H9 (cell line): Measurements from ENCODE around the gene VAV2. TPM values are rescaled to one million over a fixed set of nuclear protein-coding genes. Genes with fewer than 3 reads are reported as not detected.
A peak's percentile ranks its signal among the peaks of the same experiment; 100 is the strongest.

Experiments used
- DNase-seq: peaks from one replicate; pipeline ENCODE4 v3.0.0-alpha.2; 2017
- H2AFZ ChIP-seq: one replicate; pipeline ENCODE4 v1.6.1; 2013; ENCODE audit warnings: mild to moderate bottlenecking, low read length, control low read depth, moderate library complexity
- H2AK5ac ChIP-seq: 2 replicates; pipeline ENCODE4 v1.6.1; 2013; ENCODE audit warnings: low read length, control low read depth, mixed read lengths; ENCODE audit not compliant: insufficient read length
- H2BK120ac ChIP-seq: one replicate; pipeline ENCODE4 v1.6.1; 2013; ENCODE audit warnings: low read depth, mild to moderate bottlenecking, low read length, control low read depth, inconsistent platforms; ENCODE audit not compliant: poor library complexity, severe bottlenecking
- H2BK12ac ChIP-seq: 2 replicates; pipeline ENCODE4 v1.6.1; 2013; ENCODE audit warnings: low read length, control low read depth, mixed read lengths, low read depth; ENCODE audit not compliant: insufficient read length
- H2BK15ac ChIP-seq: 2 replicates; pipeline ENCODE4 v1.6.1; 2013; ENCODE audit warnings: low read depth, low read length, control low read depth
- H2BK20ac ChIP-seq: one replicate; pipeline ENCODE4 v1.6.1; 2013; ENCODE audit warnings: low read depth, mild to moderate bottlenecking, low read length, control low read depth, inconsistent platforms; ENCODE audit not compliant: poor library complexity, severe bottlenecking
- H2BK5ac ChIP-seq: 2 replicates; pipeline ENCODE4 v1.6.1; 2013; ENCODE audit warnings: low read length, control low read depth, mixed read lengths; ENCODE audit not compliant: insufficient read length
- H3K14ac ChIP-seq: 2 replicates; pipeline ENCODE4 v1.6.1; 2013; ENCODE audit warnings: low read length, control low read depth; ENCODE audit not compliant: insufficient read depth
- H3K18ac ChIP-seq: 2 replicates; pipeline ENCODE4 v1.6.1; 2013; ENCODE audit warnings: low read depth, mild to moderate bottlenecking, mixed read lengths, low read length, control low read depth; ENCODE audit not compliant: insufficient read length
- H3K23ac ChIP-seq: 2 replicates; pipeline ENCODE4 v1.6.1; 2013; ENCODE audit warnings: low read length, control low read depth, mixed read lengths, low read depth; ENCODE audit not compliant: insufficient read length
- H3K23me2 ChIP-seq: 2 replicates; pipeline ENCODE4 v1.6.1; 2013; ENCODE audit warnings: low read depth, mild to moderate bottlenecking, mixed read lengths, low read length, control low read depth; ENCODE audit not compliant: insufficient read length, poor library complexity, severe bottlenecking
- H3K27ac ChIP-seq: 2 replicates; pipeline ENCODE4 v1.5.1; 2013; ENCODE audit warnings: low read length, control low read depth, mixed read lengths, low read depth; ENCODE audit not compliant: insufficient read length
- H3K27me3 ChIP-seq: 2 replicates; pipeline ENCODE4 v1.6.1; 2013; ENCODE audit warnings: low read length, control low read depth, inconsistent platforms; ENCODE audit not compliant: insufficient read depth
- H3K4ac ChIP-seq: 2 replicates; pipeline ENCODE4 v1.6.1; 2013; ENCODE audit warnings: low read depth, mild to moderate bottlenecking, control low read depth, inconsistent platforms, low read length, moderate library complexity
- H3K4me1 ChIP-seq: 2 replicates; pipeline ENCODE4 v1.6.1; 2013; ENCODE audit warnings: low read length, control low read depth, inconsistent platforms; ENCODE audit not compliant: insufficient read depth
- H3K4me2 ChIP-seq: 2 replicates; pipeline ENCODE4 v1.6.1; 2013; ENCODE audit warnings: low read length, control low read depth, mixed read lengths; ENCODE audit not compliant: insufficient read length, insufficient read depth
- H3K56ac ChIP-seq: 2 replicates; pipeline ENCODE4 v1.6.1; 2013; ENCODE audit warnings: low read depth, mild to moderate bottlenecking, mixed read lengths, low read length, control low read depth; ENCODE audit not compliant: insufficient read length
- H3K79me1 ChIP-seq: 2 replicates; pipeline ENCODE4 v1.6.1; 2013; ENCODE audit warnings: low read depth, mild to moderate bottlenecking, moderate library complexity, low read length, control low read depth, inconsistent platforms; ENCODE audit not compliant: insufficient read depth, poor library complexity, severe bottlenecking
- H3K79me2 ChIP-seq: 2 replicates; pipeline ENCODE4 v1.6.1; 2013; ENCODE audit warnings: low read length, control low read depth, inconsistent platforms; ENCODE audit not compliant: insufficient read depth
- H3K9ac ChIP-seq: 2 replicates; pipeline ENCODE4 v1.6.1; 2013; ENCODE audit warnings: low read length, control low read depth, mixed read lengths; ENCODE audit not compliant: insufficient read length; ENCODE audit errors: extremely low read depth
- H3K9me3 ChIP-seq: one replicate; pipeline ENCODE4 v1.6.1; 2013; ENCODE audit warnings: low read depth, low read length, inconsistent platforms; ENCODE audit not compliant: control insufficient read depth
- H3T11ph ChIP-seq: one replicate; pipeline ENCODE4 v1.6.1; 2013; ENCODE audit warnings: mild to moderate bottlenecking, low read length, control low read depth, inconsistent platforms
- H4K20me1 ChIP-seq: one replicate; pipeline ENCODE4 v1.6.1; 2013; ENCODE audit not compliant: control insufficient read depth, insufficient read length, insufficient read depth
- H4K5ac ChIP-seq: 2 replicates; pipeline ENCODE4 v1.6.1; 2013; ENCODE audit warnings: low read depth, mild to moderate bottlenecking, mixed read lengths, low read length, control low read depth; ENCODE audit not compliant: insufficient read length
- H4K8ac ChIP-seq: replicated peaks from 2 replicates; pipeline ENCODE4 v1.6.1; 2013; ENCODE audit warnings: low read length, control low read depth, mixed read lengths, low read depth; ENCODE audit not compliant: insufficient read length
- H4K91ac ChIP-seq: 2 replicates; pipeline ENCODE4 v1.6.1; 2013; ENCODE audit warnings: low read depth, mild to moderate bottlenecking, moderate library complexity, mixed read lengths, low read length, control low read depth; ENCODE audit not compliant: insufficient read length
- H3K27ac Mint-ChIP-seq, 3 experiments: 2 replicates in 2 of 3; 3 replicates in 1 of 3; pipeline ENCODE4 v1.8.0; 2020 to 2021; ENCODE audit warnings: mixed read lengths in 3 of 3, mild to moderate bottlenecking in 1 of 3, moderate library complexity in 1 of 3
- H3K27me3 Mint-ChIP-seq: 2 replicates; pipeline ENCODE4 v1.8.0; 2021; ENCODE audit warnings: low read depth, mild to moderate bottlenecking, moderate library complexity, mixed read lengths
- H3K36me3 Mint-ChIP-seq, 3 experiments: 2 replicates in 2 of 3; 3 replicates in 1 of 3; pipeline ENCODE4 v1.8.0; 2020 to 2021; ENCODE audit warnings: low read depth in 3 of 3, mixed read lengths in 3 of 3; ENCODE audit not compliant: insufficient read depth in 1 of 3
- H3K4me1 Mint-ChIP-seq, 2 experiments: 2 replicates each; pipeline ENCODE4 v1.8.0; 2020; ENCODE audit warnings: mixed read lengths in 2 of 2
- H3K4me3 Mint-ChIP-seq, 2 experiments: 2 replicates in 1 of 2; 3 replicates in 1 of 2; pipeline ENCODE4 v1.8.0; 2020 to 2021; ENCODE audit warnings: mild to moderate bottlenecking in 2 of 2, mixed read lengths in 2 of 2, moderate library complexity in 1 of 2
- H3K9me3 Mint-ChIP-seq, 2 experiments: 2 replicates in 1 of 2; 3 replicates in 1 of 2; pipeline ENCODE4 v1.8.0; 2020; ENCODE audit warnings: mild to moderate bottlenecking in 2 of 2, mixed read lengths in 2 of 2, moderate library complexity in 1 of 2
- WGBS: extraction: QIAGEN DNeasy Blood & Tissue Kit; methylation state at CpG from one replicate; pipeline ENCODE4 v1.1.7; 2013; ENCODE audit warnings: missing lambda C conversion rate, low lambda C conversion rate, mixed read lengths; ENCODE audit not compliant: insufficient read length; ENCODE audit errors: extremely low coverage; 5-methylcytosine and 5-hydroxymethylcytosine counted together
- total RNA-seq: library from RNA; stranded (reverse); gene quantifications from 2 replicates; pipeline ENCODE4 v1.2.1, GENCODE V29; 2021
- TF ChIP-seq, protein P1 (sequence below): fragments of 200-600 bp; sonication (generic); conservative IDR thresholded peaks from 3 replicates; pipeline ENCODE4 v1.8.0; 2021; ENCODE audit warnings: antibody characterized with exemption, mild to moderate bottlenecking

Gene VAV2
- total RNA-seq, 1 experiment from 2014 or later: 58.7 TPM

- Histone ChIP-seq H3K14ac (no peak overlapping the region; the same call in 1 of the 2 replicates), H3K23me2 (no peaks in the 10 kb centered on the region), H3K79me2 (no peaks in the 10 kb centered on the region; the same call in 1 of the 2 replicates), H3K9ac (no peak overlapping the region), H3K56ac (no peak overlapping the region), H3K23ac (no peak overlapping the region), H4K91ac (no peak overlapping the region), H2BK5ac (no peak overlapping the region), H2AFZ (no peak overlapping the region), H3K79me1 (no peaks in the 10 kb centered on the region), H3K27ac (no peak overlapping the region), H3K27me3 (no peaks in the 10 kb centered on the region), H2BK12ac (no peak overlapping the region), H2BK15ac (no peak overlapping the region), H3K18ac (no peak overlapping the region), H3K9me3 (no peaks in the 10 kb centered on the region), H2BK20ac (no peak overlapping the region), H4K8ac (no peak overlapping the region), H3K4ac (no peak overlapping the region), H4K5ac (no peak overlapping the region), H2AK5ac (no peak overlapping the region), H2BK120ac (no peak overlapping the region), H3K4me1 (no peaks in the 10 kb centered on the region; the same call in 1 of the 2 replicates), H3T11ph (no peak overlapping the region), H3K4me2 (no peak overlapping the region), H4K20me1 (no peaks in the 10 kb centered on the region)
- no peak for DNase-seq
- TF ChIP-seq, protein P1, sequence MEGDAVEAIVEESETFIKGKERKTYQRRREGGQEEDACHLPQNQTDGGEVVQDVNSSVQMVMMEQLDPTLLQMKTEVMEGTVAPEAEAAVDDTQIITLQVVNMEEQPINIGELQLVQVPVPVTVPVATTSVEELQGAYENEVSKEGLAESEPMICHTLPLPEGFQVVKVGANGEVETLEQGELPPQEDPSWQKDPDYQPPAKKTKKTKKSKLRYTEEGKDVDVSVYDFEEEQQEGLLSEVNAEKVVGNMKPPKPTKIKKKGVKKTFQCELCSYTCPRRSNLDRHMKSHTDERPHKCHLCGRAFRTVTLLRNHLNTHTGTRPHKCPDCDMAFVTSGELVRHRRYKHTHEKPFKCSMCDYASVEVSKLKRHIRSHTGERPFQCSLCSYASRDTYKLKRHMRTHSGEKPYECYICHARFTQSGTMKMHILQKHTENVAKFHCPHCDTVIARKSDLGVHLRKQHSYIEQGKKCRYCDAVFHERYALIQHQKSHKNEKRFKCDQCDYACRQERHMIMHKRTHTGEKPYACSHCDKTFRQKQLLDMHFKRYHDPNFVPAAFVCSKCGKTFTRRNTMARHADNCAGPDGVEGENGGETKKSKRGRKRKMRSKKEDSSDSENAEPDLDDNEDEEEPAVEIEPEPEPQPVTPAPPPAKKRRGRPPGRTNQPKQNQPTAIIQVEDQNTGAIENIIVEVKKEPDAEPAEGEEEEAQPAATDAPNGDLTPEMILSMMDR: no peak
- whole genome bisulfite sequencing: no CpG with 5 or more reads among the region's 24 CpGs
- H3K4me1 Mint-ChIP-seq: peaks cover 41 to 45% of the 10 kb centered on the region in 2 experiments
- no peaks in the 10 kb centered on the region; the same call in none of the 2 replicates for H3K27me3 Mint-ChIP-seq
- H3K36me3 Mint-ChIP-seq: peaks cover 0 to 5% (median 2%) of the 10 kb centered on the region in 3 experiments; a peak in 2 of 7 replicates
- no peak overlapping the region for H3K4me3 Mint-ChIP-seq
- peak overlapping the region; percentile 48 to 95 (median 91); a peak in 4 of 7 replicates for H3K27ac Mint-ChIP-seq
- no peaks in the 10 kb centered on the region for H3K9me3 Mint-ChIP-seq
Observed at GRCh38 chr9:133881671-133882381, 110.3 kb downstream of the VAV2 start.
